BJ (cell line): ENCODE data around the gene MRPL4. TPM values are rescaled to one million over a fixed set of nuclear protein-coding genes. Genes with fewer than 3 reads are reported as not detected.

Experiments used
- CTCF ChIA-PET: fragments of 350-600 bp; formaldehyde crosslinking; extraction: SDS; loops from one replicate; lab custom pipeline; 2021; ENCODE audit warnings: antibody characterized with exemption, inconsistent platforms; lab: Yijun Ruan, JAX
- POLR2A ChIA-PET: fragments of 300-600 bp; sonication (Branson Sonifier 250); formaldehyde crosslinking; extraction: SDS; loops from one replicate; lab custom pipeline; 2021; ENCODE audit warnings: antibody characterized with exemption; lab: Charles Lee
- DNase-seq: peaks from one replicate; pipeline ENCODE4 v3.0.0-alpha.2; 2011; ENCODE audit warnings: low read depth
- H3K27me3 ChIP-seq: 2 replicates; pipeline ENCODE4 v1.6.0; 2011; ENCODE audit warnings: low read length; ENCODE audit not compliant: control insufficient read depth, insufficient read depth
- H3K36me3 ChIP-seq: 2 replicates; pipeline ENCODE4 v1.5.1; 2011; ENCODE audit warnings: low read length; ENCODE audit not compliant: control insufficient read depth, insufficient read depth
- H3K4me3 ChIP-seq: 2 replicates; pipeline ENCODE4 v1.5.1; 2011; ENCODE audit warnings: low read depth, mild to moderate bottlenecking, control low read depth, low read length
- polyA plus RNA-seq: library from polyadenylated mRNA; depleted of rRNA; stranded (reverse); fragments of >200 nt; gene quantifications from 2 replicates; pipeline ENCODE4 v1.2.3, GENCODE V29; 2011
- TF ChIP-seq, protein P1 (sequence below): IDR thresholded peaks from 2 replicates; pipeline ENCODE4 v1.5.1; 2011; ENCODE audit warnings: low read depth, mild to moderate bottlenecking, control low read depth, inconsistent platforms, low read length, moderate library complexity; ENCODE audit not compliant: insufficient read depth

MRPL4 gene
- polyA plus RNA-seq, 1 experiment: 58.7 TPM

DNA sequence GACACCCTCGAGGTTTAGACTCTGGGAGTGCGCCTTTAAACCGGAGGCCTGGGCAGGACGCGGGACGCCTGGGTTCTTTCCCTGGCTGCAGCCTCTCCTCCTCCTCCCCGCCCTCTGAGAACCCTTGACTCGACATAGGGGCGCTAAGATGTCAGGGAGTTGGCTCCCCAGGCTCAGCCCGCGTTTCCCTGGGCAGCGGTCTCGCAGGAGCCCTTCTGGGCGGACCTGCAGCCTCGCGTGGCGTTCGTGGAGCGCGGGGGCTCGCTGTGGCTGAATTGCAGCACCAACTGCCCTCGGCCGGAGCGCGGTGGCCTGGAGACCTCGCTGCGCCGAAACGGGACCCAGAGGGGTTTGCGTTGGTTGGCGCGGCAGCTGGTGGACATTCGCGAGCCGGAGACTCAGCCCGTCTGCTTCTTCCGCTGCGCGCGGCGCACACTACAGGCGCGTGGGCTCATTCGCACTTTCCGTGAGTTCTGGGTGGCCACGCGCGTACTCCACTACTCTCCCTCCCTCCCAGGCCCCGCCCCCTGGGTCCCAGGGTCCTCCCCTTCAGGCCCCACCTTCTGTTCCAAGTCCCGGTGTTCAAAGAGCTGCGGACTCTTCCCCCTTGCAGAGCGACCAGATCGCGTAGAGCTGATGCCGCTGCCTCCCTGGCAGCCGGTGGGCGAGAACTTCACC, 39.0 kb downstream of the MRPL4 start:
- TF ChIP-seq, protein P1, sequence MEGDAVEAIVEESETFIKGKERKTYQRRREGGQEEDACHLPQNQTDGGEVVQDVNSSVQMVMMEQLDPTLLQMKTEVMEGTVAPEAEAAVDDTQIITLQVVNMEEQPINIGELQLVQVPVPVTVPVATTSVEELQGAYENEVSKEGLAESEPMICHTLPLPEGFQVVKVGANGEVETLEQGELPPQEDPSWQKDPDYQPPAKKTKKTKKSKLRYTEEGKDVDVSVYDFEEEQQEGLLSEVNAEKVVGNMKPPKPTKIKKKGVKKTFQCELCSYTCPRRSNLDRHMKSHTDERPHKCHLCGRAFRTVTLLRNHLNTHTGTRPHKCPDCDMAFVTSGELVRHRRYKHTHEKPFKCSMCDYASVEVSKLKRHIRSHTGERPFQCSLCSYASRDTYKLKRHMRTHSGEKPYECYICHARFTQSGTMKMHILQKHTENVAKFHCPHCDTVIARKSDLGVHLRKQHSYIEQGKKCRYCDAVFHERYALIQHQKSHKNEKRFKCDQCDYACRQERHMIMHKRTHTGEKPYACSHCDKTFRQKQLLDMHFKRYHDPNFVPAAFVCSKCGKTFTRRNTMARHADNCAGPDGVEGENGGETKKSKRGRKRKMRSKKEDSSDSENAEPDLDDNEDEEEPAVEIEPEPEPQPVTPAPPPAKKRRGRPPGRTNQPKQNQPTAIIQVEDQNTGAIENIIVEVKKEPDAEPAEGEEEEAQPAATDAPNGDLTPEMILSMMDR: no peak
- no peak for DNase-seq
- Histone ChIP-seq H3K27me3 (peaks cover 10% of the 10 kb centered on the region), H3K36me3 (peaks cover 1% of the 10 kb centered on the region), H3K4me3 (peak overlapping the region; percentile 55)
- CTCF ChIA-PET: interaction anchor here (0.9 to 6.6 kb wide), 5 partner anchors 21 to 127 kb away, joined by 4 to 45 read pairs (median 6); partner anchors contain the start of gene ICAM1
- POLR2A ChIA-PET: interaction anchor here (0.5 to 0.7 kb wide), 4 partner anchors 20 to 115 kb away, joined by 3 to 5 read pairs (median 4); partner anchors contain the start of gene ICAM1

DNA sequence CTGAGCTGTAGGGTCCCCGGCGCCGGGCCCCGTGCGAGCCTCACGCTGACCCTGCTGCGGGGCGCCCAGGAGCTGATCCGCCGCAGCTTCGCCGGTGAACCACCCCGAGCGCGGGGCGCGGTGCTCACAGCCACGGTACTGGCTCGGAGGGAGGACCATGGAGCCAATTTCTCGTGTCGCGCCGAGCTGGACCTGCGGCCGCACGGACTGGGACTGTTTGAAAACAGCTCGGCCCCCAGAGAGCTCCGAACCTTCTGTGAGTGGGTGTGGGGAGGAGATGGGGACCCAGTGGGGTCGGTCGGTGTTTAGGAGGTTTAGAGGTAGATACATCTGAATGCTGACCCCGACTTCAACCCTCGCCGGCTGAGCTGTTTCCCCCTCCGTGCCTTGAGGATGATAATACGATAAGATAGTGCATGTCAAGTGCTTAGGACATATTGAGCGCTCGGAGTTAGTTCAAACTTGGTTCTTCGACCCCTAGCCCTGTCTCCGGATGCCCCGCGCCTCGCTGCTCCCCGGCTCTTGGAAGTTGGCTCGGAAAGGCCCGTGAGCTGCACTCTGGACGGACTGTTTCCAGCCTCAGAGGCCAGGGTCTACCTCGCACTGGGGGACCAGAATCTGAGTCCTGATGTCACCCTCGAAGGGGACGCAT, 39.7 kb downstream of the MRPL4 start:
- peaks cover 10% of the 10 kb centered on the region for H3K27me3 ChIP-seq
- ChIA-PET POLR2A (interaction anchor here (0.5 to 0.7 kb wide), 4 partner anchors 21 to 114 kb away, joined by 3 to 5 read pairs (median 4); partner anchors contain the start of gene ICAM1), CTCF (interaction anchor here (0.9 to 6.6 kb wide), 4 partner anchors 22 to 127 kb away, joined by 4 to 45 read pairs (median 6); partner anchors contain the start of gene ICAM1)
- peaks cover 1% of the 10 kb centered on the region for H3K36me3 ChIP-seq
- no peak for DNase-seq
- TF ChIP-seq, protein P1: no peak
- peak overlapping the region; percentile 55 for H3K4me3 ChIP-seq

GRCh38 chr19:10292206-10292788, 40.3 kb downstream of the MRPL4 start:
- Histone ChIP-seq H3K36me3 (peaks cover 1% of the 10 kb centered on the region), H3K4me3 (peak overlapping the region; percentile 55), H3K27me3 (peaks cover 10% of the 10 kb centered on the region)
- no peak for DNase-seq
- CTCF ChIA-PET: interaction anchor here (0.9 to 6.6 kb wide), 3 partner anchors 22 to 99 kb away, joined by 4 to 45 read pairs (median 5); partner anchors contain the start of gene ICAM1
- TF ChIP-seq, protein P1: no peak
- POLR2A ChIA-PET: interaction anchor here (0.6 kb wide), 1 partner anchor 13 kb away, joined by 3 read pairs; no protein-coding TSS in a partner anchor

DNA sequence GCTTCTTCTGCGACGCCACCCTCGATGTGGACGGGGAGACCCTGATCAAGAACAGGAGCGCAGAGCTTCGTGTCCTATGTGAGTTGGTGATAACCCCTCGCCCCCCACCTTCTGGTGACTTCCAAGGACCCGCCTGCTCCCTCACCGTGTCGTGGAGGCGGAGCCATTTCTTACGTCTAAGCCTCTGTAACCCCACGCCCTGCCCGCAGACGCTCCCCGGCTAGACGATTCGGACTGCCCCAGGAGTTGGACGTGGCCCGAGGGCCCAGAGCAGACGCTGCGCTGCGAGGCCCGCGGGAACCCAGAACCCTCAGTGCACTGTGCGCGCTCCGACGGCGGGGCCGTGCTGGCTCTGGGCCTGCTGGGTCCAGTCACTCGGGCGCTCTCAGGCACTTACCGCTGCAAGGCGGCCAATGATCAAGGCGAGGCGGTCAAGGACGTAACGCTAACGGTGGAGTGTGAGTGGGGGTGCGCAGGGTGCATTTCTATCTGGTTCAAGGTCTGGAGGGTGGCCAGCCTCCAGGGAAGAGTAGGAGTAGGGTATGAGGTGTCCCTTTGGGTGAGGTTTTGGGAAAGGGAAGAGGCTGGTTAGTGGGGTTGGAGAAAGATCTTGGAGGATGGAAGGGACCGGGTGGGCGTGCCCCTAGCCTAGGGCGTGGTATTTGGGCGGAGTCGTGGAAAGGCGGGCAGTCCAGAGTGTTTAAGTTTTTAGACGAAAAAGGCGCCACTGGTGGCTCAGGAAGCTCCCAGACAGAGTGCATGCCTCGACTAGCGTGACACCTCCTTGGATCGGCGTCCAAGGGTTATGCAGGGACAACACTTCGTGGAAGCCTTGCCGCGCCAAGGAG, 41.0 kb downstream of the MRPL4 start:
- no peak for DNase-seq

More for the DNA sequence above, 41.0 kb downstream of the MRPL4 start:
- H3K4me3 ChIP-seq: peak overlapping the region; percentile 44
- POLR2A ChIA-PET: interaction anchor here (0.6 kb wide), 1 partner anchor 12 kb away, joined by 3 read pairs; no protein-coding TSS in a partner anchor
- CTCF ChIA-PET: no interaction called here
- H3K27me3 ChIP-seq: peaks cover 8% of the 10 kb centered on the region
- H3K36me3 ChIP-seq: peaks cover 1% of the 10 kb centered on the region
- TF ChIP-seq, protein P1: no peak
